Smooth muscle cell (in vitro differentiated cells): ENCODE measurements around the gene SMCP. TPM values are rescaled to one million over a fixed set of nuclear protein-coding genes. Genes with fewer than 3 reads are reported as not detected.

ENCODE experiments used
- DNase-seq: peaks from one replicate; lab custom pipeline; 2025; ENCODE audit not compliant: unreplicated experiment; lab: John Stamatoyannopoulos, UW
- H2AFZ ChIP-seq: fragments of 200-600 bp; sonication (generic); 2 replicates; pipeline ENCODE4 v1.6.0; 2016; ENCODE audit warnings: antibody characterized with exemption, low read depth, mild to moderate bottlenecking
- H3F3A ChIP-seq: fragments of 200-600 bp; sonication (generic); 2 replicates; pipeline ENCODE4 v1.6.0; 2017; ENCODE audit warnings: antibody characterized with exemption, low read depth
- H3K27ac ChIP-seq: fragments of 200-600 bp; sonication (generic); 2 replicates; pipeline ENCODE4 v1.5.1; 2016; ENCODE audit warnings: low read depth, mild to moderate bottlenecking
- H3K27me3 ChIP-seq: fragments of 200-600 bp; sonication (generic); 2 replicates; pipeline ENCODE4 v1.6.1; 2016; ENCODE audit warnings: low read depth, mild to moderate bottlenecking
- H3K36me3 ChIP-seq: fragments of 200-600 bp; sonication (generic); 2 replicates; pipeline ENCODE4 v1.5.1; 2016; ENCODE audit warnings: low read depth
- H3K4me1 ChIP-seq: fragments of 200-600 bp; sonication (generic); 2 replicates; pipeline ENCODE4 v1.5.1; 2016; ENCODE audit warnings: low read depth
- H3K4me2 ChIP-seq: fragments of 200-600 bp; sonication (generic); 2 replicates; pipeline ENCODE4 v1.6.0; 2016; ENCODE audit warnings: mild to moderate bottlenecking
- H3K4me3 ChIP-seq: fragments of 200-600 bp; sonication (generic); 2 replicates; pipeline ENCODE4 v1.5.1; 2016; ENCODE audit warnings: mild to moderate bottlenecking
- H3K79me2 ChIP-seq: fragments of 200-600 bp; sonication (generic); 2 replicates; pipeline ENCODE4 v1.6.0; 2016; ENCODE audit warnings: low read depth, mild to moderate bottlenecking
- H3K9ac ChIP-seq: fragments of 200-600 bp; sonication (generic); 2 replicates; pipeline ENCODE4 v1.6.0; 2016; ENCODE audit warnings: low read depth
- H3K9me3 ChIP-seq: fragments of 200-600 bp; sonication (generic); replicated peaks from 2 replicates; pipeline ENCODE4 v1.5.1; 2016; ENCODE audit warnings: low read depth
- H4K20me1 ChIP-seq: fragments of 200-600 bp; sonication (generic); 2 replicates; pipeline ENCODE4 v1.6.0; 2016; ENCODE audit warnings: low read depth
- WGBS: methylation state at CpG from one replicate; pipeline ENCODE4 v1.1.7; 2016; ENCODE audit warnings: low lambda C conversion rate; 5-methylcytosine and 5-hydroxymethylcytosine counted together
- polyA plus RNA-seq: library from polyadenylated mRNA; unstranded; fragments of >200 nt; fragmentation: Nextera tagmentation; extraction: Ambion mirVana; gene quantifications from 2 replicates; pipeline ENCODE4 v1.2.1, GENCODE V29; 2016
- total RNA-seq: library from RNA; depleted of rRNA; stranded (reverse); fragments of >200 nt; gene quantifications from 2 replicates; pipeline ENCODE4 v1.2.3, GENCODE V29; 2014
- TF ChIP-seq, protein P1 (sequence below): fragments of 200-600 bp; sonication (generic); IDR thresholded peaks from 2 replicates; pipeline ENCODE4 v1.5.1; 2017; ENCODE audit warnings: borderline replicate concordance, mild to moderate bottlenecking, antibody characterized with exemption; ENCODE audit not compliant: insufficient read depth, poor library complexity, severe bottlenecking

The SMCP gene
- total and polyA plus RNA-seq, 2 experiments from 2014 or later = not detected

DNA sequence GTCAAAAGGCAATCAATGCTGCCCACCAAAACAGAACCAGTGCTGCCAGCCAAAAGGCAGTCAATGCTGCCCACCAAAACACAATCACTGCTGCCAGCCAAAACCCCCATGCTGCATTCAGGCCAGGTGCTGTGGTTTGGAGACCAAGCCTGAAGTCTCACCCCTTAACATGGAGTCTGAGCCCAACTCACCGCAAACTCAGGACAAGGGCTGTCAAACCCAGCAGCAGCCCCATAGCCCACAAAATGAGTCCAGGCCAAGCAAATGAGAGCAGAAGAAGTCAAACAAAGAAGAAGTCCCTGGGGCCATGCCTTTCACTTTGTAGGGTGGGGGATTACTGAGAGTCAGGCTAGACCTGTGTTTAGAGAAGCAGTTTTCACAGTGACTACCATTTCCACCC is 6.4 kb downstream of the SMCP start:
- Histone ChIP-seq H3K9me3 (no peaks in the 10 kb centered on the region), H3K27me3 (no peaks in the 10 kb centered on the region), H3K9ac (no peak overlapping the region), H4K20me1 (no peaks in the 10 kb centered on the region), H3K4me1 (no peaks in the 10 kb centered on the region), H3K4me2 (no peak overlapping the region), H3K79me2 (no peaks in the 10 kb centered on the region), H2AFZ (no peak overlapping the region), H3F3A (no peaks in the 10 kb centered on the region), H3K27ac (no peak overlapping the region), H3K36me3 (no peaks in the 10 kb centered on the region), H3K4me3 (no peak overlapping the region)
- WGBS = 100% methylated on average over 1 of the region's 1 CpG
- no peak for DNase-seq
- TF ChIP-seq, protein P1, sequence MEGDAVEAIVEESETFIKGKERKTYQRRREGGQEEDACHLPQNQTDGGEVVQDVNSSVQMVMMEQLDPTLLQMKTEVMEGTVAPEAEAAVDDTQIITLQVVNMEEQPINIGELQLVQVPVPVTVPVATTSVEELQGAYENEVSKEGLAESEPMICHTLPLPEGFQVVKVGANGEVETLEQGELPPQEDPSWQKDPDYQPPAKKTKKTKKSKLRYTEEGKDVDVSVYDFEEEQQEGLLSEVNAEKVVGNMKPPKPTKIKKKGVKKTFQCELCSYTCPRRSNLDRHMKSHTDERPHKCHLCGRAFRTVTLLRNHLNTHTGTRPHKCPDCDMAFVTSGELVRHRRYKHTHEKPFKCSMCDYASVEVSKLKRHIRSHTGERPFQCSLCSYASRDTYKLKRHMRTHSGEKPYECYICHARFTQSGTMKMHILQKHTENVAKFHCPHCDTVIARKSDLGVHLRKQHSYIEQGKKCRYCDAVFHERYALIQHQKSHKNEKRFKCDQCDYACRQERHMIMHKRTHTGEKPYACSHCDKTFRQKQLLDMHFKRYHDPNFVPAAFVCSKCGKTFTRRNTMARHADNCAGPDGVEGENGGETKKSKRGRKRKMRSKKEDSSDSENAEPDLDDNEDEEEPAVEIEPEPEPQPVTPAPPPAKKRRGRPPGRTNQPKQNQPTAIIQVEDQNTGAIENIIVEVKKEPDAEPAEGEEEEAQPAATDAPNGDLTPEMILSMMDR = no peak

DNA sequence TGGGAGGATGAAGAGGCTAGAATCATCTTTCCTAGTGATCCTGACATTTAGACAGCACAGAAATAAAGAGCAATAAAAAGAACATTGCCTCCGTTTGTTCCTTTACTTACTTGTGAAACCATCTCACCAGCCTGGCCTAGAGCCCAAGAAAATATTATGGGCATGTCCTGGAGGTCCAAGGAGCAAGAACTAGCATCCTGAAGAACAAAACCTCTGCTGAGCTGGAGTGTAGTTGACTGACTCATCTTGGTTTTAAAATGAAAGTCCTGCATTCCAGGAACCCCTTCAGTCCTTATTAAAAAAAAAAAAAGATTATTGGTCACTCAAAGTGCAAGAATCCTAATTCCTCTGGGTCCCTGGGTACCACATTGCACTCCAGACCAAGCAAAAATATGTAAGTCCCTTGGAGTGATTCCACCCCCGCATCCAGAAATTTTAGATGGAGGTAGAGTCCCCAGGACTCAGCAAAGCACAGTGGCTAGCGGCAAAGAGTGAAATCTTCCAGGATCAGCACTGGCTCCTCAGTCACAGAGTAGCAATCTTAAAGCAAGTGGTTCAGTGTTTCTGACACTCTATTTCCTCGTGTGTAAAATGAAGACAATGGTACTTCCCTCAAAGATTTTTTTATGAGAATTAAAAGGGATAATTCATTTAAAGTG is 7.0 kb downstream of the SMCP start:
- Histone ChIP-seq H2AFZ (no peak overlapping the region), H3K27me3 (no peaks in the 10 kb centered on the region), H3K36me3 (no peaks in the 10 kb centered on the region), H4K20me1 (no peaks in the 10 kb centered on the region), H3F3A (no peaks in the 10 kb centered on the region), H3K9ac (no peak overlapping the region), H3K4me2 (no peak overlapping the region), H3K27ac (no peak overlapping the region), H3K4me3 (no peak overlapping the region), H3K4me1 (no peaks in the 10 kb centered on the region), H3K9me3 (no peaks in the 10 kb centered on the region), H3K79me2 (no peaks in the 10 kb centered on the region)
- TF ChIP-seq, protein P1 = no peak
- no peak for DNase-seq
- WGBS = 49% methylated on average over 4 of the region's 4 CpGs

DNA sequence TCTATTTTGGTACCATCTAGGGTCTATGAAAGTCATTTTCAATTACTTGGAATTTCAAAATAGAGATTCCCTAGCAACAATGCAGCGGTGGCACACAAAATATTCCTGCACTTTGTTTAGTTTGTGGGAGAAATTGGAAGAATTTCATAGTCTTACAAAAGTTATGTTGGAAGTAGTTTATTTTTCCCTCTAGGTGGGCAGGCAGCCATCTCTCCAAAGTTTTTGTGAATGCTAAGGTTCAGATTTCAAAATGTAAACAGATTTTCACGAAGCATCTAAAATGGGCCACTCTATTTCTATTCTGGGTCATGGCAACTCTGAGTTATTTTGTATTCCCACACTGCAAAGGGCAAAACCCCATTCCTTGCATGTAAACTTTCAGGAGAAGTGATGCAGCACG is 8.0 kb downstream of the SMCP start:
- Histone ChIP-seq H3K4me2 (no peak overlapping the region), H3F3A (no peaks in the 10 kb centered on the region), H3K4me1 (no peaks in the 10 kb centered on the region), H3K27me3 (no peaks in the 10 kb centered on the region), H4K20me1 (no peaks in the 10 kb centered on the region), H3K4me3 (no peak overlapping the region), H3K36me3 (no peaks in the 10 kb centered on the region), H3K9ac (no peak overlapping the region), H2AFZ (no peak overlapping the region), H3K9me3 (no peaks in the 10 kb centered on the region), H3K79me2 (no peaks in the 10 kb centered on the region), H3K27ac (no peak overlapping the region)
- TF ChIP-seq, protein P1 = no peak
- 24% methylated on average over 3 of the region's 3 CpGs for WGBS
- no peak for DNase-seq
